Measurements from ENCODE around the gene EFCAB6.
A peak's percentile ranks its signal among the peaks of the same experiment; 100 is the strongest.

Gene EFCAB6

GRCh38 chr22:43772831-43773230 lies 39.3 kb downstream of the EFCAB6 start:
- peak; percentile 37 for DNase-seq (ENCODE audit: low read depth)
- no peak overlapping the region for H3K4me3 ChIP-seq (ENCODE audit: low read depth, low read length)
- no peak for TF ChIP-seq CTCF (IDR thresholded peaks at IDR 0.05; ENCODE audit: insufficient read depth, low read depth, low read length, missing control alignments)

GRCh38 chr22:43755452-43755851 lies 56.7 kb downstream of the EFCAB6 start:
- DNase-seq (ENCODE audit: low read depth), result no peak
- H3K4me3 ChIP-seq (ENCODE audit: low read depth, low read length), result no peak overlapping the region
- no peak for TF ChIP-seq CTCF (IDR thresholded peaks at IDR 0.05; ENCODE audit: insufficient read depth, low read depth, low read length, missing control alignments)

- DNase-seq (ENCODE audit: low read depth), result no peak
- no peak overlapping the region for H3K4me3 ChIP-seq (ENCODE audit: low read depth, low read length)
- no peak for TF ChIP-seq CTCF (IDR thresholded peaks at IDR 0.05; ENCODE audit: insufficient read depth, low read depth, low read length, missing control alignments)
Measured at GRCh38 chr22:43755011-43755410, 57.1 kb downstream of the EFCAB6 start.

GRCh38 chr22:43754176-43754575 lies 57.9 kb downstream of the EFCAB6 start:
- DNase-seq (ENCODE audit: low read depth), result no peak
- H3K4me3 ChIP-seq (ENCODE audit: low read depth, low read length), result no peak overlapping the region
- no peak for TF ChIP-seq CTCF (IDR thresholded peaks at IDR 0.05; ENCODE audit: insufficient read depth, low read depth, low read length, missing control alignments)

- H3K4me3 ChIP-seq (ENCODE audit: low read depth, low read length), result no peak overlapping the region
- TF ChIP-seq CTCF (IDR thresholded peaks at IDR 0.05; ENCODE audit: insufficient read depth, low read depth, low read length, missing control alignments), result no peak
- no peak for DNase-seq (ENCODE audit: low read depth)
Measured at GRCh38 chr22:43753688-43754087, 58.4 kb downstream of the EFCAB6 start.

- no peak overlapping the region for H3K4me3 ChIP-seq (ENCODE audit: low read depth, low read length)
- TF ChIP-seq CTCF (IDR thresholded peaks at IDR 0.05; ENCODE audit: insufficient read depth, low read depth, low read length, missing control alignments), result no peak
- DNase-seq (ENCODE audit: low read depth), result peak; percentile 8
Measured at GRCh38 chr22:43750751-43751150, 61.4 kb downstream of the EFCAB6 start.

- H3K4me3 ChIP-seq (ENCODE audit: low read depth, low read length), result no peak overlapping the region
- no peak for TF ChIP-seq CTCF (IDR thresholded peaks at IDR 0.05; ENCODE audit: insufficient read depth, low read depth, low read length, missing control alignments)
- no peak for DNase-seq (ENCODE audit: low read depth)
Measured at GRCh38 chr22:43749473-43749872, 62.6 kb downstream of the EFCAB6 start.
